ENCODE measurements around the gene TMEM100. TPM values are rescaled to one million over a fixed set of nuclear protein-coding genes. Genes with fewer than 3 reads are reported as not detected.

The TMEM100 gene
- total and polyA plus RNA-seq, 2 donors (not counting 1 experiment from before 2014, with no cell fraction given) = not detected

DNA sequence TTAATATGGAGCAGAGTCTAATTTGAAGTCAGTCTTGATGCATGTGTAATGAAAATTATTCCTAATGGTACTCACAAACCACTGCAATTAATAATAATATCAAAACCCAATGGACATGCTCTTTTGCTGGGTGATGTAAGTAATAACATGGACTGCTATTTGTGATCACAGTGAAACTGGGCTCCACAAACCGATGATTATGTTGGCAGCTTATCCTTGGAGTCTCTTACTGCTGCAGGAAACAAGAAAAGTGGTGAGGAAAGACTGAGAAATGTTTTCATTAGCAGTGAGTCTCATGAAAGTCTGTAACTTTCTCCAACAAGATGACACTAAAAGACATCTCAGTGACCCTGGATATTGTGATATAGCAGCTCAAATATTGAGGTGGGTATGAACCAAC, 45.2 kb downstream of the TMEM100 start:
- no peak for TF ChIP-seq EZH2 (IDR thresholded peaks at IDR 0.05; ENCODE audit: borderline replicate concordance, insufficient read depth, low read depth, low read length, poor library complexity, severe bottlenecking)
- TF ChIP-seq, protein P1, sequence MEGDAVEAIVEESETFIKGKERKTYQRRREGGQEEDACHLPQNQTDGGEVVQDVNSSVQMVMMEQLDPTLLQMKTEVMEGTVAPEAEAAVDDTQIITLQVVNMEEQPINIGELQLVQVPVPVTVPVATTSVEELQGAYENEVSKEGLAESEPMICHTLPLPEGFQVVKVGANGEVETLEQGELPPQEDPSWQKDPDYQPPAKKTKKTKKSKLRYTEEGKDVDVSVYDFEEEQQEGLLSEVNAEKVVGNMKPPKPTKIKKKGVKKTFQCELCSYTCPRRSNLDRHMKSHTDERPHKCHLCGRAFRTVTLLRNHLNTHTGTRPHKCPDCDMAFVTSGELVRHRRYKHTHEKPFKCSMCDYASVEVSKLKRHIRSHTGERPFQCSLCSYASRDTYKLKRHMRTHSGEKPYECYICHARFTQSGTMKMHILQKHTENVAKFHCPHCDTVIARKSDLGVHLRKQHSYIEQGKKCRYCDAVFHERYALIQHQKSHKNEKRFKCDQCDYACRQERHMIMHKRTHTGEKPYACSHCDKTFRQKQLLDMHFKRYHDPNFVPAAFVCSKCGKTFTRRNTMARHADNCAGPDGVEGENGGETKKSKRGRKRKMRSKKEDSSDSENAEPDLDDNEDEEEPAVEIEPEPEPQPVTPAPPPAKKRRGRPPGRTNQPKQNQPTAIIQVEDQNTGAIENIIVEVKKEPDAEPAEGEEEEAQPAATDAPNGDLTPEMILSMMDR (IDR thresholded peaks at IDR 0.05) = no peak
- no peak overlapping the region for H3K4me3 ChIP-seq (ENCODE audit: control extremely low read depth in 1 of 5, extremely low read depth in 1 of 5, insufficient read depth in 1 of 5, low read depth in 2 of 5, low read length in 4 of 5)
- H3K9me3 ChIP-seq (ENCODE audit: control extremely low read depth in 1 of 3, control insufficient read depth in 2 of 3, insufficient read depth in 1 of 3, low read length in 2 of 3) = peaks cover 0 to 4% (median 0%) of the 10 kb centered on the region in 3 donors
- no peaks in the 10 kb centered on the region for H3K36me3 ChIP-seq (replicated peaks in 1 of 2; ENCODE audit: control extremely low read depth in 1 of 2, control insufficient read depth in 1 of 2, extremely low read depth in 1 of 2, insufficient read depth in 2 of 2, low read length in 1 of 2)
- Mint-ChIP-seq H3K27ac (no peak overlapping the region), H3K27me3 (peaks cover 40% of the 10 kb centered on the region), H3K4me3 (no peak overlapping the region), H3K9me3 (ENCODE audit: insufficient read depth) (peaks cover 2% of the 10 kb centered on the region), H3K4me1 (no peaks in the 10 kb centered on the region)
- WGBS (ENCODE audit: insufficient coverage) = 80% methylated on average over 1 of the region's 1 CpG
- no peaks in the 10 kb centered on the region for H4K20me1 ChIP-seq (ENCODE audit: control insufficient read depth, insufficient read depth, low read length, poor library complexity, severe bottlenecking)
- no peaks in the 10 kb centered on the region for H3K79me2 ChIP-seq (ENCODE audit: control insufficient read depth, insufficient read depth, low read length)
- no peak for ATAC-seq (ENCODE audit: low read depth)
- H2AFZ ChIP-seq (ENCODE audit: insufficient read depth, low read depth, low read length, poor library complexity, severe bottlenecking) = no peak overlapping the region
- peaks cover 0 to 10% (median 3%) of the 10 kb centered on the region in 4 experiments for H3K27me3 ChIP-seq (replicated peaks in 1 of 4; ENCODE audit: control extremely low read depth in 1 of 4, control insufficient read depth in 3 of 4, insufficient read depth in 4 of 4, low read length in 3 of 4)
- ChIA-PET CTCF (no interaction called here), POLR2A (no interaction called here)
- no peak overlapping the region for H3K4me2 ChIP-seq (replicated peaks; ENCODE audit: low read depth, low read length, poor library complexity, severe bottlenecking)
- intact Hi-C loops (cut with micrococcal nuclease) = no loop called here
- H3K9ac ChIP-seq (ENCODE audit: low read length) = no peak overlapping the region
- no peak overlapping the region for H3K27ac ChIP-seq (ENCODE audit: low read length in 2 of 2)
- no peak for DNase-seq
- H3K4me1 ChIP-seq (ENCODE audit: control insufficient read depth in 2 of 2, insufficient read depth in 2 of 2, low read length in 2 of 2) = no peaks in the 10 kb centered on the region

- no peak overlapping the region for H3K4me3 ChIP-seq (ENCODE audit: control extremely low read depth in 1 of 5, extremely low read depth in 1 of 5, insufficient read depth in 1 of 5, low read depth in 2 of 5, low read length in 4 of 5)
- no peaks in the 10 kb centered on the region for H3K4me1 ChIP-seq (ENCODE audit: control insufficient read depth in 2 of 2, insufficient read depth in 2 of 2, low read length in 2 of 2)
- peaks cover 0 to 4% (median 0%) of the 10 kb centered on the region in 3 donors for H3K9me3 ChIP-seq (ENCODE audit: control extremely low read depth in 1 of 3, control insufficient read depth in 2 of 3, insufficient read depth in 1 of 3, low read length in 2 of 3)
- DNase-seq (no peak), ATAC-seq (ENCODE audit: low read depth) (no peak)
- POLR2A ChIA-PET = no interaction called here
- peaks cover 0 to 10% (median 3%) of the 10 kb centered on the region in 4 experiments for H3K27me3 ChIP-seq (replicated peaks in 1 of 4; ENCODE audit: control extremely low read depth in 1 of 4, control insufficient read depth in 3 of 4, insufficient read depth in 4 of 4, low read length in 3 of 4)
- WGBS (ENCODE audit: insufficient coverage) = 100% methylated on average over 1 of the region's 1 CpG
- no peaks in the 10 kb centered on the region for H3K4me1 Mint-ChIP-seq
- H4K20me1 ChIP-seq (ENCODE audit: control insufficient read depth, insufficient read depth, low read length, poor library complexity, severe bottlenecking) = no peaks in the 10 kb centered on the region
- H2AFZ ChIP-seq (ENCODE audit: insufficient read depth, low read depth, low read length, poor library complexity, severe bottlenecking) = no peak overlapping the region
- CTCF ChIA-PET = no interaction called here
- intact Hi-C loops (cut with micrococcal nuclease) = no loop called here
- no peak overlapping the region for H3K27ac Mint-ChIP-seq
- TF ChIP-seq EZH2 (IDR thresholded peaks at IDR 0.05; ENCODE audit: borderline replicate concordance, insufficient read depth, low read depth, low read length, poor library complexity, severe bottlenecking) = no peak
- TF ChIP-seq, protein P1 (IDR thresholded peaks at IDR 0.05) = no peak
- no peak overlapping the region for H3K4me2 ChIP-seq (replicated peaks; ENCODE audit: low read depth, low read length, poor library complexity, severe bottlenecking)
- H3K9ac ChIP-seq (ENCODE audit: low read length) = no peak overlapping the region
- no peaks in the 10 kb centered on the region for H3K36me3 ChIP-seq (replicated peaks in 1 of 2; ENCODE audit: control extremely low read depth in 1 of 2, control insufficient read depth in 1 of 2, extremely low read depth in 1 of 2, insufficient read depth in 2 of 2, low read length in 1 of 2)
- H3K9me3 Mint-ChIP-seq (ENCODE audit: insufficient read depth) = peaks cover 2% of the 10 kb centered on the region
- H3K27me3 Mint-ChIP-seq = peaks cover 37% of the 10 kb centered on the region
- H3K4me3 Mint-ChIP-seq = no peak overlapping the region
- no peak overlapping the region for H3K27ac ChIP-seq (ENCODE audit: low read length in 2 of 2)
- no peaks in the 10 kb centered on the region for H3K79me2 ChIP-seq (ENCODE audit: control insufficient read depth, insufficient read depth, low read length)
Measured at GRCh38 chr17:55676274-55676673, 46.4 kb downstream of the TMEM100 start.

All from B cell (primary cell).